A673 (cell line): ENCODE results near the gene POU2AF1. TPM values are rescaled to one million over a fixed set of nuclear protein-coding genes. Genes with fewer than 3 reads are reported as not detected.

Experiments used
- BruUV-seq: library from RNA; stranded (reverse); fragments of 400-500 nt; replicated peaks from 2 replicates; lab custom pipeline; 2021; lab: Mats Ljungman, UMichigan
- CTCF ChIA-PET: fragments of 300-600 bp; sonication (Branson Sonifier 250); formaldehyde crosslinking; loops from one replicate; lab custom pipeline; 2022; ENCODE audit warnings: antibody characterized with exemption; lab: Charles Lee
- POLR2A ChIA-PET: fragments of 300-600 bp; sonication (Branson Sonifier 250); formaldehyde crosslinking; loops from one replicate; lab custom pipeline; 2022; ENCODE audit warnings: antibody characterized with exemption; ENCODE audit not compliant: low non-redundant PET; lab: Charles Lee
- DNase-seq: peaks from one replicate; pipeline ENCODE4 v3.0.0-alpha.2; 2015; ENCODE audit warnings: low spot score
- H3K27ac ChIP-seq: fragments of 200-600 bp; sonication (generic); 2 replicates; pipeline ENCODE4 v1.5.1; 2016; ENCODE audit warnings: mixed run types, low read depth, mild to moderate bottlenecking, mixed read lengths, antibody characterized with exemption, low read length; ENCODE audit not compliant: poor library complexity, severe bottlenecking
- H3K27me3 ChIP-seq: fragments of 200-600 bp; sonication (generic); replicated peaks from 2 replicates; pipeline ENCODE4 v1.6.1; 2017; ENCODE audit warnings: mixed run types, low read depth, mild to moderate bottlenecking, mixed read lengths, antibody characterized with exemption, low read length; ENCODE audit not compliant: insufficient read depth, poor library complexity
- H3K36me3 ChIP-seq: fragments of 200-600 bp; sonication (generic); 2 replicates; pipeline ENCODE4 v1.6.1; 2016; ENCODE audit warnings: mixed run types, mild to moderate bottlenecking, mixed read lengths, antibody characterized with exemption, low read length; ENCODE audit not compliant: insufficient read depth, poor library complexity, severe bottlenecking
- H3K4me1 ChIP-seq: fragments of 200-600 bp; sonication (generic); 2 replicates; pipeline ENCODE4 v1.6.1; 2017; ENCODE audit warnings: mixed run types, mild to moderate bottlenecking, mixed read lengths, antibody characterized with exemption, low read length; ENCODE audit not compliant: insufficient read depth, poor library complexity, severe bottlenecking
- H3K4me3 ChIP-seq: fragments of 200-600 bp; sonication (generic); 2 replicates; pipeline ENCODE4 v1.5.1; 2016; ENCODE audit warnings: low read depth, mixed run types, mild to moderate bottlenecking, mixed read lengths, low read length; ENCODE audit not compliant: poor library complexity, severe bottlenecking
- H3K9me3 ChIP-seq: fragments of 200-600 bp; sonication (generic); 2 replicates; pipeline ENCODE4 v1.6.1; 2016; ENCODE audit warnings: mixed run types, low read depth, mild to moderate bottlenecking, mixed read lengths, antibody characterized with exemption, low read length; ENCODE audit not compliant: poor library complexity, severe bottlenecking
- CTCF ChIP-seq: fragments of 300-800, 200-600 bp; sonication (generic); conservative IDR thresholded peaks from 2 replicates; pipeline ENCODE4 v1.5.1; 2017; ENCODE audit warnings: low read depth, mild to moderate bottlenecking, antibody characterized with exemption, low read length, moderate library complexity, mixed read lengths
- EZH2 ChIP-seq: fragments of 200-600 bp; sonication (generic); IDR thresholded peaks from 2 replicates; pipeline ENCODE4 v1.6.1; 2017; ENCODE audit warnings: borderline replicate concordance, low read depth, mild to moderate bottlenecking, mixed read lengths, antibody characterized with exemption, low read length; ENCODE audit not compliant: poor library complexity, severe bottlenecking
- intact Hi-C: fragments of 100-400 bp; cut with micrococcal nuclease; formaldehyde crosslinking; loops from one replicate; pipeline ENCODE4 v1.10.0; 2022; ENCODE audit not compliant: unreplicated experiment
- total RNA-seq: library from RNA; stranded (reverse); gene quantifications from 2 replicates; pipeline ENCODE4 v1.2.3, GENCODE V29; 2021

Gene POU2AF1
- total RNA-seq, 1 experiment from 2014 or later: not detected

- ChIA-PET POLR2A (interaction anchor here (0.6 kb wide), 1 partner anchor 1482 kb away, joined by 3 read pairs; no protein-coding TSS in a partner anchor), CTCF (no interaction called here)
- Histone ChIP-seq H3K27ac (no peak overlapping the region), H3K36me3 (no peaks in the 10 kb centered on the region), H3K27me3 (no peaks in the 10 kb centered on the region), H3K9me3 (peaks cover 11% of the 10 kb centered on the region), H3K4me1 (peaks cover 25% of the 10 kb centered on the region), H3K4me3 (no peak overlapping the region)
- no peak for TF ChIP-seq CTCF
- TF ChIP-seq EZH2: no peak
- intact Hi-C loops: no loop called here
- DNase-seq: no peak
- BruUV-seq: no TSS peak
Observed at GRCh38 chr11:111388420-111388819, 9.3 kb upstream of the POU2AF1 start.

- Histone ChIP-seq H3K4me1 (peaks cover 25% of the 10 kb centered on the region), H3K27ac (peak overlapping the region; percentile 72), H3K27me3 (no peaks in the 10 kb centered on the region), H3K4me3 (no peak overlapping the region), H3K9me3 (peaks cover 11% of the 10 kb centered on the region), H3K36me3 (no peaks in the 10 kb centered on the region)
- intact Hi-C loops: no loop called here
- ChIA-PET CTCF (no interaction called here), POLR2A (no interaction called here)
- peak; percentile 94 for DNase-seq
- no TSS peak for BruUV-seq
- no peak for TF ChIP-seq EZH2
Observed at GRCh38 chr11:111387363-111387762, 8.3 kb upstream of the POU2AF1 start.

GRCh38 chr11:111386611-111387150 is 7.6 kb upstream of the POU2AF1 start:
- POLR2A ChIA-PET: no interaction called here
- CTCF ChIA-PET: no interaction called here
- intact Hi-C loops: no loop called here

More at GRCh38 chr11:111386611-111387150, 7.6 kb upstream of the POU2AF1 start:
- peaks cover 11% of the 10 kb centered on the region for H3K9me3 ChIP-seq
- DNase-seq: peak; percentile 53
- H3K36me3 ChIP-seq: no peaks in the 10 kb centered on the region
- H3K4me1 ChIP-seq: peaks cover 25% of the 10 kb centered on the region
- no TSS peak for BruUV-seq
- TF ChIP-seq CTCF: no peak
- TF ChIP-seq EZH2: no peak
- H3K27me3 ChIP-seq: no peaks in the 10 kb centered on the region
- H3K4me3 ChIP-seq: no peak overlapping the region
- H3K27ac ChIP-seq: peak overlapping the region; percentile 72
